WI38 (cell line): ENCODE results near the gene GNPTG.

ENCODE experiments used
- H3K4me3 ChIP-seq: 2 replicates; pipeline ENCODE4 v1.5.1; 2011; ENCODE audit warnings: low read depth, mild to moderate bottlenecking, control low read depth, low read length
- CTCF ChIP-seq: IDR thresholded peaks from 2 replicates; pipeline ENCODE4 v1.5.1; 2012; ENCODE audit warnings: low read depth, mild to moderate bottlenecking, control low read depth, low read length

GNPTG gene

DNA sequence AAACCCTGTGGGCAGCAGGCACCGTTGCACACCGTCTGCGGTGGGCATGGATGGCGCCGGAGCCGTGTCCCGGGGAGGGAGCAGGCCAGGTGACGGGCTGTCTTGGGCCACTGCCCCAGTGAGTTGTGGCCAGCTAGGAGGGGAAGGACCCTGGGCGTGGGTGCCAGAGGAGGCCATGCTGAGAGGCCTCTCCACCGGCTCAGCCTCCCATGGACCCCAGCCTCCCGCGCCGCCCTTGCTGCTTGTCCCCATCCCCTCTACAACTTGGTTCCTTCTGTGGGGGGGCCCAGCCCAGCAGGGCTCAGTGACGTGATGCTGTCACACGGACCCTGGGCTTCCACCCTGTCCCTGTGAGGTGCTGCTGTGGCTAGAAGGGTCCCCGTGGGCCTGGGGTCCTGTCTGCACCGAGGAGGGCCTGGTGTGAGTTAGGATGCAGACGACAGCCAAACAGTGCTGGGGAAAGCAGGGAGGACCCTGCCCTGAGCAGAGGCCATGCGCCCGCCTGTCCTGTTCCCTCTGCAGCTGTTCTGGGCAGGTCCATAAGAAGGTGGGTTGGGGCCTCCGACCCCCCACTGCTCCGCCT lies 31.0 kb upstream of the GNPTG start:
- no peak for TF ChIP-seq CTCF
- no peak overlapping the region for H3K4me3 ChIP-seq

DNA sequence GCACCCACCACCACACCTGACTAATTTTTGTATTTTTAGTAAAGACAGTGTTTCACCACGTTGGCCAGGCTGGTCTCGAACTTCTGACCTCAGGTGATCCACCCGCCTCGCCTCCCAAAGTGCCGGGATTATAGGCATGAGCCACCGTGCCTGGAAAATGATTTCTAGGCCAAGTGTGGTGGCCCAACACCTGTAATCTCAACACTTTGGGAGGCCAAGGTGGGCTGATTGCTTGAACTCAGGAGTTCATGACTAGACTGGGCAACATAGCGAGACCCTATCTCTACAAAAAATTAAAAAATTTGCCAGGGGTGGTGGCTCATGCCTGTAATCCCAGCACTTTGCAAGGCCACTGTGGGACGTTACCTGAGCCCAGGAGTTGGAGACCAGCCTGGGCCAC lies 29.3 kb upstream of the GNPTG start:
- TF ChIP-seq CTCF: no peak
- no peak overlapping the region for H3K4me3 ChIP-seq

DNA sequence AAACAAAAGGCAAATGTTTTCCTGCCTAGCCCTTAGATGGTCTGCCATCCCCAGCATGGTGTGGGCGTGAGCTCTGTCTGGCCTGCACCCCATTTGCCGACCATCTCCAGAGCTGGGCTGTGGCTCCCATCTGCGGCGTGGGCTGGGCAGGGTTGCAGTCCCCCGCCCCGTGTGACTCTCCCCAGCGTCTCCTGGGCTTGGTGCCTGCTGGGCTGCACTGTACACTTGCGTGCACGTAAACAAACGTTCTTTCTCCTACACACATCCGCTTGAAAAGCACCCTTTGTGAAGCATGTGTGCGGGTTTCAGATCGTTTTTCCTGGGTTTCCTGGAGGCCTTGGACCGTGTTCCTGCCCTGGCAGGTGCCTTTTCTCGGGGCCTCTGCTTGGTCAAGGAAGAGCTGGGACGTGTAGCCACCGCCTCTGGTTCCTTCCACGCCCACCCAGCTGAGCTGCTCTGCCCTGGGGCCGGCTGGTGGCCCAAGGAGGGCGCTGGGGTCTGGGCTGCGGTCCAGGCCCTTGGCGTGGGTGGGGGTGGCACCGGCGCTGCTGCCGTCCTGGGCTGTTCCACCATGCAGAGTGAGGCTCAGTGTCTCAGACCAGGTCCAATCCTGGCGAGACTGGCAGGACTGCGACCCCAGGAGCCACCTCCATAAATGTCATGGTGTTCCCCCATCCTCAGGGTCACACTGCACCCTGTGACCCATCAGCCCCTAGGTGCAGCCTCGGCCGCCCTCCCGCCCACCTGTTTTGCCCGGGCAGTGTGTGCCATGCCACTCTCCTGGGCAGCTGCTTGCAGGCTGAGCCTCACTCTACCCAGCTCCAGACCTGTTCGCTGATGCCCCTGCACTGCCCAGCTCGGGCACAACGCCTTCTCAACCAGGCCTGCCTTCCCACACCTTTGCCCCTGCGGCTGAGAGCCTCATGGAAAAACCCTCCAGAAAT lies 28.2 kb upstream of the GNPTG start:
- H3K4me3 ChIP-seq: no peak overlapping the region
- no peak for TF ChIP-seq CTCF

GRCh38 chr16:1324286-1324826 lies 27.4 kb upstream of the GNPTG start:
- no peak for TF ChIP-seq CTCF

GRCh38 chr16:1325261-1325660 lies 26.5 kb upstream of the GNPTG start:
- TF ChIP-seq CTCF: no peak
- no peak overlapping the region for H3K4me3 ChIP-seq

More at GRCh38 chr16:1324286-1324826, 27.4 kb upstream of the GNPTG start:
- no peak overlapping the region for H3K4me3 ChIP-seq

DNA sequence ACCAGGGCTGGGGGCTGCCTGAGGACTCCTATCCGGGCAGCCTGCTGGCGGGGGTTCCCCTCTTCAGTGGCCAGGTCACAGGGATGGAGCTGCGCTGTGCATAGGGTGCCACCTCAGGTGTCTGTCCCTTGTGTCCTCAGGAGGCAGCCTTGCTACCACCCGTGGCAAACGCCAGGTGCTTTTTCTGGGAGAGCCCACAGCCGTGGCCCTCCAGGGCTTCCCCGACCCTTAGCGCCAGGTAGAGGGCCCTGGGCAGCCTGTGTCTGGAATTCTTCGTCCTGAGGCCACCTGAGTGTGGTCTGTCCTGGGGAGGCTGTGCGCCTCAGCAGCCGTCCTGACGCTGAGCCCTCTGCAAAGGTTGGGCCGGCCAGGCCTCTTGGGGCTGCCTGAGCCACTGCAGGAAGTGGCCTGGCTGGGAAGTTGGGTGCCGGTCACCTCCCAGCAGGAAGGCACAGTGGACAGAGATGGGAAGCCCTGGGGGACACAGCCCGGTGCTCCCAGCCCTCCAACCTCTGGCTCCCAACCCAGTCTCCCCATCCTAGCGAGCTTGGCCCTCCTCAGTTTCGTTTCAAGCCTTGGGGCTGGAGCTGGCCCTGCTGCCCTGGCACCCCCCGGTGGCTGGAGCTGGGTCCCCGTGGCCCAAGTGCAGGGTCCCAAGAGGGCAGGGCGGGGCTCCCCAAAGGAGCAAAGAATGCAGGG lies 25.9 kb upstream of the GNPTG start:
- H3K4me3 ChIP-seq: no peak overlapping the region
- no peak for TF ChIP-seq CTCF
